NT2/D1 (cell line): ENCODE measurements around the gene MYOCOS.

ENCODE experiments used
- SUZ12 ChIP-seq: IDR thresholded peaks from 2 replicates; pipeline ENCODE4 v1.6.1; 2011; ENCODE audit not compliant: insufficient read length, insufficient read depth; ENCODE audit errors: extremely low read depth
- YY1 ChIP-seq: IDR thresholded peaks from 2 replicates; pipeline ENCODE4 v1.6.1; 2011; ENCODE audit not compliant: insufficient read length, insufficient read depth
- ZNF274 ChIP-seq: IDR thresholded peaks from 2 replicates; pipeline ENCODE4 v1.6.1; 2011; ENCODE audit warnings: mild to moderate bottlenecking, low read depth, low read length

DNA sequence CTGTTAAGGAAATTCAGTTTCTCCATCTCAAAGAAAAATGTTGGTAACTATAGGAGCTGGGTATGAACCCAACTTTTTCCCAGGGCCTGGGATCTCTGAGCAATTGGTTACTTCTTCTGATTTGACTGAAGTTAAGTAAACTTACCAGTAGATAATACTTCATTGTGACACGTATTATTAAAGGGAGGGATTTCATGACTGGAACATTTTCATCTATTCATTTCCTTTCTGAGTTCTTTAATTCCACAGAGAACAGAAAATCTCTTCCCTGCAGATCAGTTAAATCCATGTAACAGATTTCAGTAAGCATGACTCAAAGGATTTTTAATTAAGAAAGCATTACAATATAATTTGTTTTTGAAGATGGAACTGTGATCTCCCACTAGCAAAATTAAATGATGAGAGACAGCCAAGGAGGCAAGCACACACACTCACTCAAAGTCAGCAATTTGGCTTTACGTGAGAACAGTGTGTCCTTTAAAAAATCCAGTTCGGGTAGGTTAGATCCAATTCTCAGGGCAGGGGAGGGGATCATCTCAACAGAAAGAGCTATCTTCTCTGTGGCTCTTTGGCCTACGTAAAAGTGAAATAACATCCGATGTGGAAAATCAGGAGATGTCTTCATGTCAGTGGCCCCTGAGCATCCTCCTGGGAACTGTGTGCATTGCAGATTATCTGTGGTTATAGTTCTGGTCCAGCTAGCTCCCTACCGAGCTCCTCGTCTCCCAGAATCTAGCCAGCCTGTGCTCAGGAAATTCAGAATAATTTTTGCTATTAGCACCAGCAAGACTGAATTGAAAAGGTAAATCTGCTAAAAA is 41.2 kb downstream of the MYOCOS start:
- TF ChIP-seq ZNF274 (no peak), YY1 (no peak), SUZ12 (no peak)
